ENCODE measurements around the gene CSMD2. TPM values are rescaled to one million over a fixed set of nuclear protein-coding genes. Genes with fewer than 3 reads are reported as not detected.
A peak's percentile ranks its signal among the peaks of the same experiment; 100 is the strongest.

Gene CSMD2
- total RNA-seq, 2 experiments from 2014 or later, result not detected

DNA sequence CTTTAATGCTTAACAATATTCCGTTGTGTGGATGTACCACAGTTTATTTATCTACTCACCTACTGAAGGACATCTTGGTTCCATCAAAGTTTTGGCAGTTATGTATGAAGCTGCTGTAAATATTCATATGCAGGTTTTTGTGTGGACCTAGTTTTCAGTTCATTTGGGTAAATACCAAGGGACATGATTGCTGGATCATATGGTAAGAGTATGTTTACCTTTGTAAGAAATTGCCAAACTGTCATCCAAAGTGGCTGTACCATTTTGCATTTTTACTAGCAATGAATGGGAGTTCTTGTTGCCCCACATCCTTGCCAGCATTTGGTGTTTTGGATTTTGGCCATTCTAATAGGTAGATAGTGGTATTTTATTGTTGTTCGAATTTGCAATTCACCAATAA, 682.6 kb downstream of the CSMD2 start:
- intact Hi-C loops (cut with micrococcal nuclease; ENCODE audit: unreplicated experiment), result no loop called here
- no peaks in the 10 kb centered on the region for H3K79me2 ChIP-seq (ENCODE audit: insufficient read depth, low read depth, low read length)
- H3K4me1 ChIP-seq (ENCODE audit: insufficient read depth, low read length, poor library complexity, severe bottlenecking), result no peaks in the 10 kb centered on the region
- no peak overlapping the region for H3K4me3 ChIP-seq (ENCODE audit: low read depth, low read length, poor library complexity, severe bottlenecking)
- no peaks in the 10 kb centered on the region for H3K9me3 ChIP-seq (ENCODE audit: low read length)
- BruUV-seq (replicated peaks), result no TSS peak
- ChIA-PET CTCF (ENCODE audit: unreplicated experiment) (no interaction called here), POLR2A (interaction anchor here (0.6 kb wide), 1 partner anchor 1397 kb away, joined by 3 read pairs; no protein-coding TSS in a partner anchor)
- H3K27ac ChIP-seq (ENCODE audit: low read depth, low read length, poor library complexity, severe bottlenecking), result no peak overlapping the region
- H3K36me3 ChIP-seq (ENCODE audit: insufficient read depth, low read length), result no peaks in the 10 kb centered on the region
- no peaks in the 10 kb centered on the region for H4K20me1 ChIP-seq (ENCODE audit: insufficient read depth, low read length)
- H3K9me2 ChIP-seq (ENCODE audit: insufficient read depth, low read length), result no peaks in the 10 kb centered on the region
- no peak for DNase-seq (ENCODE audit: low spot score)
- no peak overlapping the region for H2AFZ ChIP-seq (ENCODE audit: low read length)
- H3K4me2 ChIP-seq (ENCODE audit: low read length), result no peak overlapping the region
- TF ChIP-seq EZH2phosphoT487 (IDR thresholded peaks at IDR 0.05; ENCODE audit: borderline replicate concordance, low read depth, low read length) (no peak), CTCF (conservative IDR thresholded peaks at IDR 0.05; ENCODE audit: low read length) (no peak)

DNA sequence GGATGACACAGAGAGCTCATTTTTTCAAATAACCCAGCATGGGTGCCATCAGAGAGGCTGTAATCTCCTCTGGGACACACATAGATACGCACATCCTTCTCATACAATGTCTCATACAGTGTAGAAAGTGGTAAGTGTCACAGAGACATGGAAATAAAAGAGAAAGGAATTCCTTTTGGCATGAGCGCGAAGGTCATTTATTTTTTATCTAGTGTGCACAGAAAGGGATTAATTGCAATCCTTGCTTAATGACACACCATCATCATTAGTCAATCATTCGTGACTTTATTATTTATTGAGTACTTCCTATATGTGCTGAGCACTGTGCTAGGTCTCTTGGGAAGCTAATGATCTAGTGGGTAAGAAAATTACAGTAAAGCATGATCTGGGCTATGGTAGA, 687.6 kb downstream of the CSMD2 start:
- no peak overlapping the region for H3K4me2 ChIP-seq (ENCODE audit: low read length)
- H3K36me3 ChIP-seq (ENCODE audit: insufficient read depth, low read length), result no peaks in the 10 kb centered on the region
- H4K20me1 ChIP-seq (ENCODE audit: insufficient read depth, low read length), result no peaks in the 10 kb centered on the region
- TF ChIP-seq CTCF (conservative IDR thresholded peaks at IDR 0.05; ENCODE audit: low read length), result no peak
- TF ChIP-seq EZH2phosphoT487 (IDR thresholded peaks at IDR 0.05; ENCODE audit: borderline replicate concordance, low read depth, low read length), result no peak
- CTCF ChIA-PET (ENCODE audit: unreplicated experiment), result no interaction called here
- POLR2A ChIA-PET, result no interaction called here
- no peak overlapping the region for H2AFZ ChIP-seq (ENCODE audit: low read length)
- H3K4me3 ChIP-seq (ENCODE audit: low read depth, low read length, poor library complexity, severe bottlenecking), result no peak overlapping the region
- H3K9me3 ChIP-seq (ENCODE audit: low read length), result no peaks in the 10 kb centered on the region
- no peak for DNase-seq (ENCODE audit: low spot score)
- no peaks in the 10 kb centered on the region for H3K4me1 ChIP-seq (ENCODE audit: insufficient read depth, low read length, poor library complexity, severe bottlenecking)
- no peak overlapping the region for H3K27ac ChIP-seq (ENCODE audit: low read depth, low read length, poor library complexity, severe bottlenecking)
- H3K9me2 ChIP-seq (ENCODE audit: insufficient read depth, low read length), result no peaks in the 10 kb centered on the region
- H3K79me2 ChIP-seq (ENCODE audit: insufficient read depth, low read depth, low read length), result 0 out of 2 replicates have a peak, but pooled peaks cover 6% of the 10 kb centered on the region
- intact Hi-C loops (cut with micrococcal nuclease; ENCODE audit: unreplicated experiment), result no loop called here
- BruUV-seq (replicated peaks), result no TSS peak

- Histone ChIP-seq H3K79me2 (ENCODE audit: insufficient read depth, low read depth, low read length) (0 out of 2 replicates have a peak, but pooled peaks cover 6% of the 10 kb centered on the region), H2AFZ (ENCODE audit: low read length) (no peak overlapping the region), H4K20me1 (ENCODE audit: insufficient read depth, low read length) (no peaks in the 10 kb centered on the region), H3K4me1 (ENCODE audit: insufficient read depth, low read length, poor library complexity, severe bottlenecking) (peaks cover 18% of the 10 kb centered on the region), H3K9me2 (ENCODE audit: insufficient read depth, low read length) (no peaks in the 10 kb centered on the region), H3K9me3 (ENCODE audit: low read length) (no peaks in the 10 kb centered on the region), H3K4me3 (ENCODE audit: low read depth, low read length, poor library complexity, severe bottlenecking) (no peak overlapping the region), H3K27ac (ENCODE audit: low read depth, low read length, poor library complexity, severe bottlenecking) (no peak overlapping the region), H3K36me3 (ENCODE audit: insufficient read depth, low read length) (no peaks in the 10 kb centered on the region), H3K4me2 (ENCODE audit: low read length) (no peak overlapping the region)
- intact Hi-C loops (cut with micrococcal nuclease; ENCODE audit: unreplicated experiment), result loop anchor here (5.0 kb wide), 1 partner anchor 347 kb away; no protein-coding TSS in a partner anchor
- ChIA-PET POLR2A (interaction anchor here (0.5 to 1.0 kb wide), 2 partner anchors 13 to 360 kb away, joined by 3 to 4 read pairs; no protein-coding TSS in a partner anchor), CTCF (ENCODE audit: unreplicated experiment) (no interaction called here)
- TSS peak; percentile 39 for BruUV-seq (replicated peaks)
- no peak for DNase-seq (ENCODE audit: low spot score)
- TF ChIP-seq CTCF (conservative IDR thresholded peaks at IDR 0.05; ENCODE audit: low read length) (no peak), EZH2phosphoT487 (IDR thresholded peaks at IDR 0.05; ENCODE audit: borderline replicate concordance, low read depth, low read length) (no peak)
These were observed 691.1 kb downstream of the CSMD2 start for GRCh38 chr1:33473900-33474299.
